HepG2 (cell line): Measurements from ENCODE around the gene TLE2. TPM values are rescaled to one million over a fixed set of nuclear protein-coding genes. Genes with fewer than 3 reads are reported as not detected.

Experiments used
- CEBPB ChIP-seq: IDR thresholded peaks from 2 replicates; pipeline ENCODE4 v1.6.1; 2011; ENCODE audit warnings: low read depth, low read length, improper control_type of control experiment, borderline replicate concordance
- IRF2 ChIP-seq: IDR thresholded peaks from 2 replicates; pipeline ENCODE4 v1.6.1; 2018; ENCODE audit warnings: missing genetic modification reagents, missing compliant biosample characterization
- KDM5B ChIP-seq: sonication (generic); formaldehyde crosslinking; IDR thresholded peaks from 2 replicates; pipeline ENCODE4 v1.4.0; 2020; ENCODE audit warnings: missing genetic modification reagents, mild to moderate bottlenecking, borderline replicate concordance
- POLR2A ChIP-seq, 2 experiments: IDR thresholded peaks; 2 replicates each; pipeline ENCODE4 v1.6.1; 2011; ENCODE audit warnings: low read depth in 2 of 2, low read length in 2 of 2, mild to moderate bottlenecking in 1 of 2, moderate library complexity in 1 of 2; ENCODE audit not compliant: insufficient read depth in 1 of 2
- RXRB ChIP-seq: IDR thresholded peaks from 2 replicates; pipeline ENCODE4 v1.6.1; 2016; ENCODE audit warnings: borderline replicate concordance, missing genetic modification reagents, missing compliant biosample characterization
- SP140L ChIP-seq: sonication (generic); formaldehyde crosslinking; IDR thresholded peaks from 2 replicates; pipeline ENCODE4 v1.4.0; 2020; ENCODE audit warnings: missing genetic modification reagents, borderline replicate concordance
- STAG1 ChIP-seq: sonication (generic); formaldehyde crosslinking; IDR thresholded peaks from 2 replicates; pipeline ENCODE4 v1.4.0; 2020; ENCODE audit warnings: missing genetic modification reagents
- SUZ12 ChIP-seq: fragments of 150-350 bp; IDR thresholded peaks from 2 replicates; pipeline ENCODE4 v1.6.1; 2014; ENCODE audit warnings: low read depth, low read length
- TBL1XR1 ChIP-seq: fragments of 150-350 bp; IDR thresholded peaks from 2 replicates; pipeline ENCODE4 v1.6.1; 2014; ENCODE audit warnings: borderline replicate concordance, low read length; ENCODE audit not compliant: partially characterized antibody
- TEAD3 ChIP-seq: optimal IDR thresholded peaks from 2 replicates; pipeline ENCODE3; 2016; ENCODE audit warnings: borderline replicate concordance
- YEATS4 ChIP-seq: sonication (generic); formaldehyde crosslinking; IDR thresholded peaks from 2 replicates; pipeline ENCODE4 v1.4.0; 2020; ENCODE audit warnings: missing genetic modification reagents, borderline replicate concordance
- ZMYM3 ChIP-seq: sonication (generic); formaldehyde crosslinking; IDR thresholded peaks from 2 replicates; pipeline ENCODE4 v1.5.1; 2020; ENCODE audit warnings: mild to moderate bottlenecking, missing genetic modification reagents
- ZNF296 ChIP-seq: sonication (generic); formaldehyde crosslinking; conservative IDR thresholded peaks from 2 replicates; pipeline ENCODE4 v1.5.0; 2020; ENCODE audit warnings: mild to moderate bottlenecking, missing genetic modification reagents
- ZNF333 ChIP-seq: sonication (generic); formaldehyde crosslinking; IDR thresholded peaks from 2 replicates; pipeline ENCODE4 v1.4.0; 2020; ENCODE audit warnings: mild to moderate bottlenecking, missing genetic modification reagents, borderline replicate concordance
- ZNF598 ChIP-seq: sonication (generic); formaldehyde crosslinking; IDR thresholded peaks from 2 replicates; pipeline ENCODE4 v1.5.1; 2020; ENCODE audit warnings: mild to moderate bottlenecking, missing genetic modification reagents, borderline replicate concordance
- ZNF883 ChIP-seq: sonication (generic); formaldehyde crosslinking; IDR thresholded peaks from 2 replicates; pipeline ENCODE4 v1.5.1; 2020; ENCODE audit warnings: mild to moderate bottlenecking, missing genetic modification reagents; ENCODE audit errors: not compliant biosample characterization
- ZSCAN9 ChIP-seq: IDR thresholded peaks from 2 replicates; pipeline ENCODE4 v1.6.1; 2016; ENCODE audit warnings: borderline replicate concordance
- polyA plus RNA-seq, 8 experiments: library from polyadenylated mRNA; depleted of rRNA in 3 of 8; stranded (reverse) in 7 of 8; unstranded in 1 of 8; fragments of >200 nt; fragmentation: Illumina TruSeq in 4 of 8; extraction: Trizol in 4 of 8; gene quantifications; 2 replicates each; pipeline versions ENCODE4 v1.2.1 to v1.2.3, GENCODE V29; 2011 to 2016; ENCODE audit warnings: low read depth in 4 of 8, missing spikeins in 1 of 8, mixed read lengths in 1 of 8; ENCODE audit not compliant: insufficient read depth in 1 of 8
- total RNA-seq, 5 experiments: library from RNA; depleted of rRNA; stranded (reverse); fragments of >200 nt; fragmentation: Illumina TruSeq; extraction: Trizol; gene quantifications; 2 replicates each; pipeline ENCODE4 v1.2.3, GENCODE V29; 2016; ENCODE audit warnings: low read depth in 1 of 5
- TF ChIP-seq, protein P1 (sequence below): sonication (generic); formaldehyde crosslinking; IDR thresholded peaks from 2 replicates; pipeline ENCODE4 v1.5.1; 2020; ENCODE audit warnings: missing genetic modification reagents, mild to moderate bottlenecking, borderline replicate concordance
- TF ChIP-seq, protein P2 (sequence below): sonication (generic); formaldehyde crosslinking; conservative IDR thresholded peaks from 2 replicates; pipeline ENCODE4 v1.4.0; 2020; ENCODE audit warnings: missing genetic modification reagents
- TF ChIP-seq, protein P3 (sequence below): fragments of 450-650 bp; IDR thresholded peaks from 2 replicates; pipeline ENCODE4 v1.6.1; 2017; ENCODE audit warnings: mild to moderate bottlenecking
- TF ChIP-seq, protein P4 (sequence below): sonication (generic); formaldehyde crosslinking; IDR thresholded peaks from 2 replicates; pipeline ENCODE4 v1.4.0; 2020; ENCODE audit warnings: missing genetic modification reagents

TLE2 gene
- total and polyA plus RNA-seq, 2 of the 13 experiments (the other 11 are each of a cell fraction or from before 2014, with no cell fraction given) = 0.07 to 0.81 TPM

DNA sequence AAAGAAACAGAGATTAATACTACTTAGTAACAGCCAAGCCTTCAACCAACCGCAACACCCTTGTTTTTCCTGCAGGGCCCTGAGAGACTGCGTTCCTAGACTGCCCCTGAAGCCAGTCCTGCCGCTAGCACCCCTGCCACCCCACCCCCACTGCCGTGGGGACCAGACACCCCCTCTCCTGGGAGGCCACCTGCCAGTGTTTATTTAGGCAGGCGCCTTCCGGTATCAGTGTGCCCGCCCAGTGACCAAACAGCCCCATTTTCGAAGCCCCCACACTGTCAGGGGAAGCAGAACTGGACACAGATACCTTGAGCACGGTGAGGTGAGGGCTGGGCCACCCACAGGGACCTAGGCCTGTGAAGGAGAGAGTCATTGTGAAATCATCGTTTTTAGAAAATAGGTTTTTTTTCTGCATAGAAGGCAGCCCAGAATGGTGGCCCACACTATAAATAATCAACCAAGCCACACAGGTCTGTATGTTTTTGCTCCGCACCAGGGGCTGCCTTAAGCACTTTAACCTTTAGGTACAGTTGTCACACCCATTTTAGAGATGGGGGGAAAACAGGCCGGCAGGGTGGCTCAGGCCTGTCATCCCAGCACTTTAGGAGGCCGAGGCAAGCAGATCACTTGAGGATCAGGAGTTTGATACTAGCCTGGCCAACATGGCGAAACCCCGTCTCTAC, 36.7 kb upstream of the TLE2 start (continued):
- TF ChIP-seq, protein P1, sequence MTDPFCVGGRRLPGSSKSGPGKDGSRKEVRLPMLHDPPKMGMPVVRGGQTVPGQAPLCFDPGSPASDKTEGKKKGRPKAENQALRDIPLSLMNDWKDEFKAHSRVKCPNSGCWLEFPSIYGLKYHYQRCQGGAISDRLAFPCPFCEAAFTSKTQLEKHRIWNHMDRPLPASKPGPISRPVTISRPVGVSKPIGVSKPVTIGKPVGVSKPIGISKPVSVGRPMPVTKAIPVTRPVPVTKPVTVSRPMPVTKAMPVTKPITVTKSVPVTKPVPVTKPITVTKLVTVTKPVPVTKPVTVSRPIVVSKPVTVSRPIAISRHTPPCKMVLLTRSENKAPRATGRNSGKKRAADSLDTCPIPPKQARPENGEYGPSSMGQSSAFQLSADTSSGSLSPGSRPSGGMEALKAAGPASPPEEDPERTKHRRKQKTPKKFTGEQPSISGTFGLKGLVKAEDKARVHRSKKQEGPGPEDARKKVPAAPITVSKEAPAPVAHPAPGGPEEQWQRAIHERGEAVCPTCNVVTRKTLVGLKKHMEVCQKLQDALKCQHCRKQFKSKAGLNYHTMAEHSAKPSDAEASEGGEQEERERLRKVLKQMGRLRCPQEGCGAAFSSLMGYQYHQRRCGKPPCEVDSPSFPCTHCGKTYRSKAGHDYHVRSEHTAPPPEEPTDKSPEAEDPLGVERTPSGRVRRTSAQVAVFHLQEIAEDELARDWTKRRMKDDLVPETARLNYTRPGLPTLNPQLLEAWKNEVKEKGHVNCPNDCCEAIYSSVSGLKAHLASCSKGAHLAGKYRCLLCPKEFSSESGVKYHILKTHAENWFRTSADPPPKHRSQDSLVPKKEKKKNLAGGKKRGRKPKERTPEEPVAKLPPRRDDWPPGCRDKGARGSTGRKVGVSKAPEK (CRISPR knock-in tag) = no peak
- TF ChIP-seq, protein P2, sequence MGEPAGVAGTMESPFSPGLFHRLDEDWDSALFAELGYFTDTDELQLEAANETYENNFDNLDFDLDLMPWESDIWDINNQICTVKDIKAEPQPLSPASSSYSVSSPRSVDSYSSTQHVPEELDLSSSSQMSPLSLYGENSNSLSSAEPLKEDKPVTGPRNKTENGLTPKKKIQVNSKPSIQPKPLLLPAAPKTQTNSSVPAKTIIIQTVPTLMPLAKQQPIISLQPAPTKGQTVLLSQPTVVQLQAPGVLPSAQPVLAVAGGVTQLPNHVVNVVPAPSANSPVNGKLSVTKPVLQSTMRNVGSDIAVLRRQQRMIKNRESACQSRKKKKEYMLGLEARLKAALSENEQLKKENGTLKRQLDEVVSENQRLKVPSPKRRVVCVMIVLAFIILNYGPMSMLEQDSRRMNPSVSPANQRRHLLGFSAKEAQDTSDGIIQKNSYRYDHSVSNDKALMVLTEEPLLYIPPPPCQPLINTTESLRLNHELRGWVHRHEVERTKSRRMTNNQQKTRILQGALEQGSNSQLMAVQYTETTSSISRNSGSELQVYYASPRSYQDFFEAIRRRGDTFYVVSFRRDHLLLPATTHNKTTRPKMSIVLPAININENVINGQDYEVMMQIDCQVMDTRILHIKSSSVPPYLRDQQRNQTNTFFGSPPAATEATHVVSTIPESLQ (CRISPR knock-in tag) = no peak
- TF ChIP-seq CEBPB = peak; percentile 47
- 0 out of 2 replicates have a peak, but pooled peaks have one; percentile 41 for TF ChIP-seq ZNF598 (CRISPR knock-in tag)
- TF ChIP-seq ZMYM3 (CRISPR knock-in tag) = peak; percentile 94
- TF ChIP-seq KDM5B (CRISPR knock-in tag) = peak; percentile 80; the same call in 1 of the 2 replicates
- no peak for TF ChIP-seq TBL1XR1
- no peak for TF ChIP-seq ZNF296 (CRISPR knock-in tag)
- TF ChIP-seq, protein P3, sequence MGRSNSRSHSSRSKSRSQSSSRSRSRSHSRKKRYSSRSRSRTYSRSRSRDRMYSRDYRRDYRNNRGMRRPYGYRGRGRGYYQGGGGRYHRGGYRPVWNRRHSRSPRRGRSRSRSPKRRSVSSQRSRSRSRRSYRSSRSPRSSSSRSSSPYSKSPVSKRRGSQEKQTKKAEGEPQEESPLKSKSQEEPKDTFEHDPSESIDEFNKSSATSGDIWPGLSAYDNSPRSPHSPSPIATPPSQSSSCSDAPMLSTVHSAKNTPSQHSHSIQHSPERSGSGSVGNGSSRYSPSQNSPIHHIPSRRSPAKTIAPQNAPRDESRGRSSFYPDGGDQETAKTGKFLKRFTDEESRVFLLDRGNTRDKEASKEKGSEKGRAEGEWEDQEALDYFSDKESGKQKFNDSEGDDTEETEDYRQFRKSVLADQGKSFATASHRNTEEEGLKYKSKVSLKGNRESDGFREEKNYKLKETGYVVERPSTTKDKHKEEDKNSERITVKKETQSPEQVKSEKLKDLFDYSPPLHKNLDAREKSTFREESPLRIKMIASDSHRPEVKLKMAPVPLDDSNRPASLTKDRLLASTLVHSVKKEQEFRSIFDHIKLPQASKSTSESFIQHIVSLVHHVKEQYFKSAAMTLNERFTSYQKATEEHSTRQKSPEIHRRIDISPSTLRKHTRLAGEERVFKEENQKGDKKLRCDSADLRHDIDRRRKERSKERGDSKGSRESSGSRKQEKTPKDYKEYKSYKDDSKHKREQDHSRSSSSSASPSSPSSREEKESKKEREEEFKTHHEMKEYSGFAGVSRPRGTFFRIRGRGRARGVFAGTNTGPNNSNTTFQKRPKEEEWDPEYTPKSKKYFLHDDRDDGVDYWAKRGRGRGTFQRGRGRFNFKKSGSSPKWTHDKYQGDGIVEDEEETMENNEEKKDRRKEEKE = no peak
- peak; percentile 95 for TF ChIP-seq ZSCAN9 (CRISPR knock-in tag)
- TF ChIP-seq IRF2 (CRISPR knock-in tag) = peak; percentile 51; the same call in 1 of the 2 replicates
- TF ChIP-seq STAG1 = no peak
- TF ChIP-seq POLR2A (IDR thresholded peaks at IDR 0.05; ENCODE audit: insufficient read depth in 1 of 2, low read depth in 2 of 2, low read length in 2 of 2) = no peak
- TF ChIP-seq TEAD3 = peak; percentile 46
- peak; percentile 71 for TF ChIP-seq RXRB (CRISPR knock-in tag)
- peak; percentile 23 for TF ChIP-seq ZNF883 (CRISPR knock-in tag)
- no peak for TF ChIP-seq SP140L
- no peak for TF ChIP-seq YEATS4
- TF ChIP-seq ZNF333 (CRISPR knock-in tag) = no peak
- TF ChIP-seq, protein P4, sequence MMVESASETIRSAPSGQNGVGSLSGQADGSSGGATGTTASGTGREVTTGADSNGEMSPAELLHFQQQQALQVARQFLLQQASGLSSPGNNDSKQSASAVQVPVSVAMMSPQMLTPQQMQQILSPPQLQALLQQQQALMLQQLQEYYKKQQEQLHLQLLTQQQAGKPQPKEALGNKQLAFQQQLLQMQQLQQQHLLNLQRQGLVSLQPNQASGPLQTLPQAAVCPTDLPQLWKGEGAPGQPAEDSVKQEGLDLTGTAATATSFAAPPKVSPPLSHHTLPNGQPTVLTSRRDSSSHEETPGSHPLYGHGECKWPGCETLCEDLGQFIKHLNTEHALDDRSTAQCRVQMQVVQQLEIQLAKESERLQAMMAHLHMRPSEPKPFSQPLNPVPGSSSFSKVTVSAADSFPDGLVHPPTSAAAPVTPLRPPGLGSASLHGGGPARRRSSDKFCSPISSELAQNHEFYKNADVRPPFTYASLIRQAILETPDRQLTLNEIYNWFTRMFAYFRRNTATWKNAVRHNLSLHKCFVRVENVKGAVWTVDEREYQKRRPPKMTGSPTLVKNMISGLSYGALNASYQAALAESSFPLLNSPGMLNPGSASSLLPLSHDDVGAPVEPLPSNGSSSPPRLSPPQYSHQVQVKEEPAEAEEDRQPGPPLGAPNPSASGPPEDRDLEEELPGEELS (CRISPR knock-in tag) = peak; percentile 72
- no peak for TF ChIP-seq SUZ12
